Endothelial cell of umbilical vein (primary cell): Measurements from ENCODE around the gene KRTAP3-2.

Experiments
- EZH2 ChIP-seq: IDR thresholded peaks from 2 replicates; pipeline ENCODE4 v1.6.1; 2012; ENCODE audit warnings: borderline replicate concordance, low read depth, mild to moderate bottlenecking, moderate library complexity, low read length, inconsistent platforms; ENCODE audit not compliant: severe bottlenecking
- MYC ChIP-seq: IDR thresholded peaks from one replicate; pipeline ENCODE4 v1.6.1; 2011; ENCODE audit warnings: mild to moderate bottlenecking, low read depth, low read length
- TF ChIP-seq, protein P1 (sequence below), 2 donors: IDR thresholded peaks; 1 replicate in 1 of 2; 2 replicates in 1 of 2; pipeline ENCODE4 v1.5.1; 2011; ENCODE audit warnings: low read length in 2 of 2, mild to moderate bottlenecking in 2 of 2, moderate library complexity in 2 of 2, control low read depth in 1 of 2, inconsistent platforms in 1 of 2, low read depth in 1 of 2; ENCODE audit not compliant: insufficient read depth in 1 of 2; ENCODE audit errors: extremely low read depth in 1 of 2

GRCh38 chr17:41012326-41013120 is 12.8 kb upstream of the KRTAP3-2 start:
- TF ChIP-seq EZH2 (no peak), MYC (no peak)
- TF ChIP-seq, protein P1, sequence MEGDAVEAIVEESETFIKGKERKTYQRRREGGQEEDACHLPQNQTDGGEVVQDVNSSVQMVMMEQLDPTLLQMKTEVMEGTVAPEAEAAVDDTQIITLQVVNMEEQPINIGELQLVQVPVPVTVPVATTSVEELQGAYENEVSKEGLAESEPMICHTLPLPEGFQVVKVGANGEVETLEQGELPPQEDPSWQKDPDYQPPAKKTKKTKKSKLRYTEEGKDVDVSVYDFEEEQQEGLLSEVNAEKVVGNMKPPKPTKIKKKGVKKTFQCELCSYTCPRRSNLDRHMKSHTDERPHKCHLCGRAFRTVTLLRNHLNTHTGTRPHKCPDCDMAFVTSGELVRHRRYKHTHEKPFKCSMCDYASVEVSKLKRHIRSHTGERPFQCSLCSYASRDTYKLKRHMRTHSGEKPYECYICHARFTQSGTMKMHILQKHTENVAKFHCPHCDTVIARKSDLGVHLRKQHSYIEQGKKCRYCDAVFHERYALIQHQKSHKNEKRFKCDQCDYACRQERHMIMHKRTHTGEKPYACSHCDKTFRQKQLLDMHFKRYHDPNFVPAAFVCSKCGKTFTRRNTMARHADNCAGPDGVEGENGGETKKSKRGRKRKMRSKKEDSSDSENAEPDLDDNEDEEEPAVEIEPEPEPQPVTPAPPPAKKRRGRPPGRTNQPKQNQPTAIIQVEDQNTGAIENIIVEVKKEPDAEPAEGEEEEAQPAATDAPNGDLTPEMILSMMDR (IDR thresholded peaks at IDR 0.05; ENCODE audit: extremely low read depth in 1 of 2, insufficient read depth in 1 of 2, low read depth in 1 of 2, low read length in 2 of 2), result no peak
